ENCODE results near the gene FAM20C. TPM values are rescaled to one million over a fixed set of nuclear protein-coding genes. Genes with fewer than 3 reads are reported as not detected.

The FAM20C gene
- total RNA-seq, 1 experiment from 2014 or later, result 35.8 TPM

GRCh38 chr7:260441-261281 lies 68.3 kb downstream of the FAM20C start:
- CTCF ChIA-PET, result no interaction called here
- intact Hi-C loops (cut with micrococcal nuclease; ENCODE audit: unreplicated experiment), result no loop called here
- Histone ChIP-seq H3K27me3 (replicated peaks; ENCODE audit: insufficient read depth, low read depth, low read length, poor library complexity) (no peaks in the 10 kb centered on the region), H3K27ac (ENCODE audit: low read depth, low read length, poor library complexity, severe bottlenecking) (no peak overlapping the region), H3K4me3 (ENCODE audit: low read depth, low read length, poor library complexity, severe bottlenecking) (no peak overlapping the region), H3K4me1 (ENCODE audit: insufficient read depth, low read length, poor library complexity, severe bottlenecking) (no peaks in the 10 kb centered on the region), H3K36me3 (ENCODE audit: insufficient read depth, low read length, poor library complexity, severe bottlenecking) (peaks cover 22% of the 10 kb centered on the region), H3K9me3 (ENCODE audit: low read depth, low read length, poor library complexity, severe bottlenecking) (peaks cover 16% of the 10 kb centered on the region)
- no peak for TF ChIP-seq EZH2 (IDR thresholded peaks at IDR 0.05; ENCODE audit: borderline replicate concordance, low read depth, low read length, poor library complexity, severe bottlenecking)
- no peak for TF ChIP-seq CTCF (conservative IDR thresholded peaks at IDR 0.05; ENCODE audit: low read depth, low read length)
- no peak for DNase-seq (ENCODE audit: low spot score)
- POLR2A ChIA-PET (ENCODE audit: low non-redundant PET), result no interaction called here
- BruUV-seq (replicated peaks), result no TSS peak

GRCh38 chr7:261341-262250 lies 69.2 kb downstream of the FAM20C start:
- POLR2A ChIA-PET (ENCODE audit: low non-redundant PET), result no interaction called here
- H3K4me1 ChIP-seq (ENCODE audit: insufficient read depth, low read length, poor library complexity, severe bottlenecking), result no peaks in the 10 kb centered on the region
- CTCF ChIA-PET, result no interaction called here
- intact Hi-C loops (cut with micrococcal nuclease; ENCODE audit: unreplicated experiment), result no loop called here
- TF ChIP-seq EZH2 (IDR thresholded peaks at IDR 0.05; ENCODE audit: borderline replicate concordance, low read depth, low read length, poor library complexity, severe bottlenecking) (no peak), CTCF (conservative IDR thresholded peaks at IDR 0.05; ENCODE audit: low read depth, low read length) (no peak)
- BruUV-seq (replicated peaks), result no TSS peak
- H3K4me3 ChIP-seq (ENCODE audit: low read depth, low read length, poor library complexity, severe bottlenecking), result no peak overlapping the region
- no peak for DNase-seq (ENCODE audit: low spot score)
- peaks cover 16% of the 10 kb centered on the region for H3K9me3 ChIP-seq (ENCODE audit: low read depth, low read length, poor library complexity, severe bottlenecking)
- H3K27ac ChIP-seq (ENCODE audit: low read depth, low read length, poor library complexity, severe bottlenecking), result no peak overlapping the region
- H3K36me3 ChIP-seq (ENCODE audit: insufficient read depth, low read length, poor library complexity, severe bottlenecking), result peaks cover 22% of the 10 kb centered on the region
- H3K27me3 ChIP-seq (replicated peaks; ENCODE audit: insufficient read depth, low read depth, low read length, poor library complexity), result no peaks in the 10 kb centered on the region

GRCh38 chr7:262251-262572 lies 69.8 kb downstream of the FAM20C start:
- intact Hi-C loops (cut with micrococcal nuclease; ENCODE audit: unreplicated experiment), result no loop called here
- Histone ChIP-seq H3K27ac (ENCODE audit: low read depth, low read length, poor library complexity, severe bottlenecking) (no peak overlapping the region), H3K9me3 (ENCODE audit: low read depth, low read length, poor library complexity, severe bottlenecking) (peaks cover 16% of the 10 kb centered on the region), H3K4me1 (ENCODE audit: insufficient read depth, low read length, poor library complexity, severe bottlenecking) (no peaks in the 10 kb centered on the region), H3K36me3 (ENCODE audit: insufficient read depth, low read length, poor library complexity, severe bottlenecking) (peaks cover 19% of the 10 kb centered on the region), H3K27me3 (replicated peaks; ENCODE audit: insufficient read depth, low read depth, low read length, poor library complexity) (no peaks in the 10 kb centered on the region), H3K4me3 (ENCODE audit: low read depth, low read length, poor library complexity, severe bottlenecking) (no peak overlapping the region)
- no TSS peak for BruUV-seq (replicated peaks)
- CTCF ChIA-PET, result interaction anchor here (0.6 kb wide), 1 partner anchor 460 kb away, joined by 3 read pairs; no protein-coding TSS in a partner anchor
- POLR2A ChIA-PET (ENCODE audit: low non-redundant PET), result no interaction called here
- DNase-seq (ENCODE audit: low spot score), result no peak
- TF ChIP-seq EZH2 (IDR thresholded peaks at IDR 0.05; ENCODE audit: borderline replicate concordance, low read depth, low read length, poor library complexity, severe bottlenecking) (no peak), CTCF (conservative IDR thresholded peaks at IDR 0.05; ENCODE audit: low read depth, low read length) (no peak)

Measured in A673 (cell line).